H9 (cell line): ENCODE measurements around the gene KRT28. TPM values are rescaled to one million over a fixed set of nuclear protein-coding genes. Genes with fewer than 3 reads are reported as not detected.

Experiments
- DNase-seq: peaks from one replicate; pipeline ENCODE4 v3.0.0-alpha.2; 2017
- H2AFZ ChIP-seq: one replicate; pipeline ENCODE4 v1.6.1; 2013; ENCODE audit warnings: mild to moderate bottlenecking, low read length, control low read depth, moderate library complexity
- H2AK5ac ChIP-seq: 2 replicates; pipeline ENCODE4 v1.6.1; 2013; ENCODE audit warnings: low read length, control low read depth, mixed read lengths; ENCODE audit not compliant: insufficient read length
- H2BK120ac ChIP-seq: one replicate; pipeline ENCODE4 v1.6.1; 2013; ENCODE audit warnings: low read depth, mild to moderate bottlenecking, low read length, control low read depth, inconsistent platforms; ENCODE audit not compliant: poor library complexity, severe bottlenecking
- H2BK12ac ChIP-seq: 2 replicates; pipeline ENCODE4 v1.6.1; 2013; ENCODE audit warnings: low read length, control low read depth, mixed read lengths, low read depth; ENCODE audit not compliant: insufficient read length
- H2BK15ac ChIP-seq: 2 replicates; pipeline ENCODE4 v1.6.1; 2013; ENCODE audit warnings: low read depth, low read length, control low read depth
- H2BK20ac ChIP-seq: one replicate; pipeline ENCODE4 v1.6.1; 2013; ENCODE audit warnings: low read depth, mild to moderate bottlenecking, low read length, control low read depth, inconsistent platforms; ENCODE audit not compliant: poor library complexity, severe bottlenecking
- H2BK5ac ChIP-seq: 2 replicates; pipeline ENCODE4 v1.6.1; 2013; ENCODE audit warnings: low read length, control low read depth, mixed read lengths; ENCODE audit not compliant: insufficient read length
- H3K14ac ChIP-seq: 2 replicates; pipeline ENCODE4 v1.6.1; 2013; ENCODE audit warnings: low read length, control low read depth; ENCODE audit not compliant: insufficient read depth
- H3K18ac ChIP-seq: 2 replicates; pipeline ENCODE4 v1.6.1; 2013; ENCODE audit warnings: low read depth, mild to moderate bottlenecking, mixed read lengths, low read length, control low read depth; ENCODE audit not compliant: insufficient read length
- H3K23ac ChIP-seq: 2 replicates; pipeline ENCODE4 v1.6.1; 2013; ENCODE audit warnings: low read length, control low read depth, mixed read lengths, low read depth; ENCODE audit not compliant: insufficient read length
- H3K23me2 ChIP-seq: 2 replicates; pipeline ENCODE4 v1.6.1; 2013; ENCODE audit warnings: low read depth, mild to moderate bottlenecking, mixed read lengths, low read length, control low read depth; ENCODE audit not compliant: insufficient read length, poor library complexity, severe bottlenecking
- H3K27ac ChIP-seq: 2 replicates; pipeline ENCODE4 v1.5.1; 2013; ENCODE audit warnings: low read length, control low read depth, mixed read lengths, low read depth; ENCODE audit not compliant: insufficient read length
- H3K27me3 ChIP-seq: 2 replicates; pipeline ENCODE4 v1.6.1; 2013; ENCODE audit warnings: low read length, control low read depth, inconsistent platforms; ENCODE audit not compliant: insufficient read depth
- H3K4ac ChIP-seq: 2 replicates; pipeline ENCODE4 v1.6.1; 2013; ENCODE audit warnings: low read depth, mild to moderate bottlenecking, control low read depth, inconsistent platforms, low read length, moderate library complexity
- H3K4me1 ChIP-seq: 2 replicates; pipeline ENCODE4 v1.6.1; 2013; ENCODE audit warnings: low read length, control low read depth, inconsistent platforms; ENCODE audit not compliant: insufficient read depth
- H3K4me2 ChIP-seq: 2 replicates; pipeline ENCODE4 v1.6.1; 2013; ENCODE audit warnings: low read length, control low read depth, mixed read lengths; ENCODE audit not compliant: insufficient read length, insufficient read depth
- H3K56ac ChIP-seq: 2 replicates; pipeline ENCODE4 v1.6.1; 2013; ENCODE audit warnings: low read depth, mild to moderate bottlenecking, mixed read lengths, low read length, control low read depth; ENCODE audit not compliant: insufficient read length
- H3K79me1 ChIP-seq: 2 replicates; pipeline ENCODE4 v1.6.1; 2013; ENCODE audit warnings: low read depth, mild to moderate bottlenecking, moderate library complexity, low read length, control low read depth, inconsistent platforms; ENCODE audit not compliant: insufficient read depth, poor library complexity, severe bottlenecking
- H3K79me2 ChIP-seq: 2 replicates; pipeline ENCODE4 v1.6.1; 2013; ENCODE audit warnings: low read length, control low read depth, inconsistent platforms; ENCODE audit not compliant: insufficient read depth
- H3K9ac ChIP-seq: 2 replicates; pipeline ENCODE4 v1.6.1; 2013; ENCODE audit warnings: low read length, control low read depth, mixed read lengths; ENCODE audit not compliant: insufficient read length; ENCODE audit errors: extremely low read depth
- H3K9me3 ChIP-seq: one replicate; pipeline ENCODE4 v1.6.1; 2013; ENCODE audit warnings: low read depth, low read length, inconsistent platforms; ENCODE audit not compliant: control insufficient read depth
- H3T11ph ChIP-seq: one replicate; pipeline ENCODE4 v1.6.1; 2013; ENCODE audit warnings: mild to moderate bottlenecking, low read length, control low read depth, inconsistent platforms
- H4K20me1 ChIP-seq: one replicate; pipeline ENCODE4 v1.6.1; 2013; ENCODE audit not compliant: control insufficient read depth, insufficient read length, insufficient read depth
- H4K5ac ChIP-seq: 2 replicates; pipeline ENCODE4 v1.6.1; 2013; ENCODE audit warnings: low read depth, mild to moderate bottlenecking, mixed read lengths, low read length, control low read depth; ENCODE audit not compliant: insufficient read length
- H4K8ac ChIP-seq: replicated peaks from 2 replicates; pipeline ENCODE4 v1.6.1; 2013; ENCODE audit warnings: low read length, control low read depth, mixed read lengths, low read depth; ENCODE audit not compliant: insufficient read length
- H4K91ac ChIP-seq: 2 replicates; pipeline ENCODE4 v1.6.1; 2013; ENCODE audit warnings: low read depth, mild to moderate bottlenecking, moderate library complexity, mixed read lengths, low read length, control low read depth; ENCODE audit not compliant: insufficient read length
- H3K27ac Mint-ChIP-seq, 3 experiments: 2 replicates in 2 of 3; 3 replicates in 1 of 3; pipeline ENCODE4 v1.8.0; 2020 to 2021; ENCODE audit warnings: mixed read lengths in 3 of 3, mild to moderate bottlenecking in 1 of 3, moderate library complexity in 1 of 3
- H3K27me3 Mint-ChIP-seq: 2 replicates; pipeline ENCODE4 v1.8.0; 2021; ENCODE audit warnings: low read depth, mild to moderate bottlenecking, moderate library complexity, mixed read lengths
- H3K36me3 Mint-ChIP-seq, 3 experiments: 2 replicates in 2 of 3; 3 replicates in 1 of 3; pipeline ENCODE4 v1.8.0; 2020 to 2021; ENCODE audit warnings: low read depth in 3 of 3, mixed read lengths in 3 of 3; ENCODE audit not compliant: insufficient read depth in 1 of 3
- H3K4me1 Mint-ChIP-seq, 2 experiments: 2 replicates each; pipeline ENCODE4 v1.8.0; 2020; ENCODE audit warnings: mixed read lengths in 2 of 2
- H3K4me3 Mint-ChIP-seq, 2 experiments: 2 replicates in 1 of 2; 3 replicates in 1 of 2; pipeline ENCODE4 v1.8.0; 2020 to 2021; ENCODE audit warnings: mild to moderate bottlenecking in 2 of 2, mixed read lengths in 2 of 2, moderate library complexity in 1 of 2
- H3K9me3 Mint-ChIP-seq, 2 experiments: 2 replicates in 1 of 2; 3 replicates in 1 of 2; pipeline ENCODE4 v1.8.0; 2020; ENCODE audit warnings: mild to moderate bottlenecking in 2 of 2, mixed read lengths in 2 of 2, moderate library complexity in 1 of 2
- CTCF ChIP-seq: fragments of 200-600 bp; sonication (generic); conservative IDR thresholded peaks from 3 replicates; pipeline ENCODE4 v1.8.0; 2021; ENCODE audit warnings: antibody characterized with exemption, mild to moderate bottlenecking
- WGBS: extraction: QIAGEN DNeasy Blood & Tissue Kit; methylation state at CpG from one replicate; pipeline ENCODE4 v1.1.7; 2013; ENCODE audit warnings: missing lambda C conversion rate, low lambda C conversion rate, mixed read lengths; ENCODE audit not compliant: insufficient read length; ENCODE audit errors: extremely low coverage; 5-methylcytosine and 5-hydroxymethylcytosine counted together
- total RNA-seq: library from RNA; stranded (reverse); gene quantifications from 2 replicates; pipeline ENCODE4 v1.2.1, GENCODE V29; 2021

Gene KRT28
- total RNA-seq, 1 experiment from 2014 or later: not detected

- Histone ChIP-seq H4K20me1 (no peaks in the 10 kb centered on the region), H4K5ac (no peak overlapping the region), H3K79me1 (no peaks in the 10 kb centered on the region), H2BK15ac (no peak overlapping the region), H3K56ac (no peak overlapping the region), H4K91ac (no peak overlapping the region), H3K9ac (no peak overlapping the region), H3K14ac (no peak overlapping the region), H3K18ac (no peak overlapping the region), H3K4me1 (no peaks in the 10 kb centered on the region), H2AFZ (no peak overlapping the region), H3K79me2 (no peaks in the 10 kb centered on the region), H2BK5ac (no peak overlapping the region), H4K8ac (no peak overlapping the region), H3K4ac (no peak overlapping the region), H3K9me3 (no peaks in the 10 kb centered on the region), H2BK12ac (no peak overlapping the region), H2BK120ac (no peak overlapping the region), H3K23ac (no peak overlapping the region), H3K27ac (no peak overlapping the region), H3T11ph (no peak overlapping the region), H2BK20ac (no peak overlapping the region), H3K23me2 (no peaks in the 10 kb centered on the region), H2AK5ac (no peak overlapping the region), H3K4me2 (no peak overlapping the region), H3K27me3 (no peaks in the 10 kb centered on the region)
- Mint-ChIP-seq H3K4me3 (no peak overlapping the region), H3K9me3 (peaks cover 0 to 4% of the 10 kb centered on the region in 2 experiments; a peak in 2 of 5 replicates), H3K36me3 (no peaks in the 10 kb centered on the region), H3K27ac (no peak overlapping the region), H3K4me1 (peaks cover 0 to 2% of the 10 kb centered on the region in 2 experiments; a peak in 1 of 4 replicates), H3K27me3 (peaks cover 51% of the 10 kb centered on the region)
- DNase-seq: peak; percentile 85
- no CpG with 5 or more reads among the region's 13 CpGs for WGBS
- peak; percentile 92 for TF ChIP-seq CTCF
These were observed 3.9 kb upstream of the KRT28 start for GRCh38 chr17:40803617-40804082.
